ENCODE measurements around the gene PRPF6. TPM values are rescaled to one million over a fixed set of nuclear protein-coding genes. Genes with fewer than 3 reads are reported as not detected.
A peak's percentile ranks its signal among the peaks of the same experiment; 100 is the strongest.

The PRPF6 gene
- total RNA-seq, 2 donors from 2014 or later = 32.9 to 43.6 TPM

DNA sequence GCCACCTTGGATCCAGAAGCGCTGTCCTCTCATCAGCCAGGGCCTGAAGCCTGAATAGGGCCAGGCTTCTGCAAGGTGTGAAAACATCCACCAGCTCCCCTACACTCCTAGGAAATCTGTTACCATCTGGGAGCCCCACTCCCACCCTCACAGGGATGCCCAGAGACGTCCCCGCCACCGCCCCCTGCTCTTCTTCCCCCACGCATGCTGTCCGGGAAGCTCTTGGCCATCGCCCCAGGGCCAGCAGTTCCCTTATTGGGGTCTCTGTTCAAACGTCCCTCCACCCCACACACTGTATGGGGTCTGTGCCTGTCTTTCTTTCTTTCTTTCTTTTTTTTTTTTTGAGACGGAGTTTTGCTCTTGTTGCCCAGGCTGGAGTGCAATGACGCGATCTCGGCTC is 94.6 kb downstream of the PRPF6 start:
- Histone ChIP-seq H3K27ac (no peak overlapping the region), H3K4me3 (no peak overlapping the region), H3K9me3 (no peaks in the 10 kb centered on the region), H3K27me3 (no peaks in the 10 kb centered on the region), H3K4me1 (peaks cover 0 to 32% of the 10 kb centered on the region in 2 donors), H3K36me3 (peaks cover 16% of the 10 kb centered on the region)
- no peak for DNase-seq (ENCODE audit: low spot score)
- no peak for TF ChIP-seq CTCF (IDR thresholded peaks at IDR 0.05)

DNA sequence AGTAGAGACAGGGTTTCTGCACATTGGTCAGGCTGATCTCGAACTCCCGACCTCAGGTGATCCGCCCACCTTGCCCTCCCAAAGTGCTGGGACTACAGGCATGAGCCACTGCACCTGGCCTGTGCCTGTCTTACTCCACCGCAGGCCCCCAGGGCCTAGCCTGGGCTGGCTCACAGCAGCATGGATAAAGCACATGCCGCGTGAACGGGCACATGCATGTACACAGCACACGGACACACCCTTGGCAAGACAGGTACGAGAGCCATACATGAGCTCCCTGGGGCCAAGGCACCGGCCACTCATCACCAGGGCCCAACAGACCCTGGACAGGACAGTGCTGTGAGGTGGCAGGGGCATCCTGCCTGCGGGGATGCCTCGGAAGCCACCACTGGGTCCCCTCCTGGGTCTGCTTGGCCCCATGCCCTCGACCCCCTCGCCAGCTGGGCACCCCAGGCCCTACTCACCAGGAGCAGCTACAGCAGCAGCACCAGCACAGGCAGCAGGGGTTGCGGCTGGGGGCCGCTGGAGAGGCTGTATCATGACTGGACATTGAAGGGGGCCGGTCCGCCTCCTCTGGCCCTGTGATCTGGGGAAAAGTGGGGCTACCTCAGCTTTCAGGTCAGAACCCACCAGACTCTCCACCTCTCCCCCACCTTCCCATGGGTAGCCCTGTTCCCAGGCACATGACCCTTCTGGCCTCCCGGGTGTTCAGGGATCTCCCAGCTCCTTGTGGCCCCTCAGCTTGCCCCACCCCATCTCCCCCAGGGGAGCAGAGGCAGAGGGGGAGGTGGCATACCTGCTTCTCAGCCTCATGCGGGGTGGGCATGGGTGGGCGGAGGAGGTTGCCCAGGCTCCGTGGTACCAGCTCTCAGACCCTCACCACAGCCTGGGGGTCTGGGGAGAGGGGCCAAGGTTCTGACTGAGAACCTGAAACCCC is 95.4 kb downstream of the PRPF6 start:
- H3K4me3 ChIP-seq = no peak overlapping the region
- no peak overlapping the region for H3K27ac ChIP-seq
- peaks cover 0 to 33% of the 10 kb centered on the region in 2 donors for H3K4me1 ChIP-seq
- no peaks in the 10 kb centered on the region for H3K9me3 ChIP-seq
- peaks cover 16% of the 10 kb centered on the region for H3K36me3 ChIP-seq
- DNase-seq (ENCODE audit: low spot score) = no peak
- no peaks in the 10 kb centered on the region for H3K27me3 ChIP-seq
- no peak for TF ChIP-seq CTCF (IDR thresholded peaks at IDR 0.05)

- DNase-seq (ENCODE audit: low spot score) = no peak
- no peak for TF ChIP-seq CTCF (IDR thresholded peaks at IDR 0.05)
- H3K27me3 ChIP-seq = no peaks in the 10 kb centered on the region
These were observed 96.2 kb downstream of the PRPF6 start for GRCh38 chr20:64077094-64077493.

DNA sequence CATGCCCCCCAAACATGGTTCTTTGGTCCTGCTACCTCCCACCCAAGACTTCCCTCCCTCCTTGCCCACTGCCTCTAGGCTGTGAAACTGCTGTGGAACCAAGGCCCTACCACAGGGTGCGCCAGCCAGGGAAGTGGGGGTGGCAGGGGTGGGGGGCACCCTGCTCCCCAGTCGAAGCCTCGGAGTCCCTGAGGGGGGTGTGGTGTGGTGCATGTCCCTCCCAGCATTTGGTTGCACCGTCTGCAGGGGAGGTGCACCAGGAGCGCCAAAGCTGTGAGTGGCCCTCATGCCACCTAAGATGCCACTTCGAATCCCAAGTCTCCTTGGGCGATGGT is 96.6 kb downstream of the PRPF6 start:
- Histone ChIP-seq H3K4me1 (peaks cover 0 to 43% of the 10 kb centered on the region in 2 donors), H3K27ac (no peak overlapping the region), H3K36me3 (peaks cover 14% of the 10 kb centered on the region), H3K4me3 (peak overlapping the region in 1 of 2 donors; percentile 16), H3K27me3 (no peaks in the 10 kb centered on the region), H3K9me3 (no peaks in the 10 kb centered on the region)
- TF ChIP-seq CTCF (IDR thresholded peaks at IDR 0.05) = no peak
- no peak for DNase-seq (ENCODE audit: low spot score)

More at GRCh38 chr20:64077094-64077493, 96.2 kb downstream of the PRPF6 start:
- no peak overlapping the region for H3K27ac ChIP-seq
- H3K9me3 ChIP-seq = no peaks in the 10 kb centered on the region
- H3K4me3 ChIP-seq = peak overlapping the region in 1 of 2 donors; percentile 16
- H3K36me3 ChIP-seq = peaks cover 16% of the 10 kb centered on the region
- peaks cover 0 to 39% of the 10 kb centered on the region in 2 donors for H3K4me1 ChIP-seq

- Histone ChIP-seq H3K27me3 (no peaks in the 10 kb centered on the region), H3K4me3 (peak overlapping the region; percentile 72 to 84), H3K27ac (no peak overlapping the region), H3K4me1 (peaks cover 0 to 48% of the 10 kb centered on the region in 2 donors), H3K36me3 (peaks cover 10% of the 10 kb centered on the region), H3K9me3 (no peaks in the 10 kb centered on the region)
- no peak for TF ChIP-seq CTCF (IDR thresholded peaks at IDR 0.05)
- DNase-seq (ENCODE audit: low spot score) = no peak
These were observed 97.1 kb downstream of the PRPF6 start for GRCh38 chr20:64077876-64078551.
